Measurements from ENCODE around the gene KCNH2.

Gene KCNH2

GRCh38 chr7:151010307-151011096, 32.4 kb upstream of the KCNH2 start:
- no peak for DNase-seq

- no peak for DNase-seq
Observed at GRCh38 chr7:151010037-151010306, 31.9 kb upstream of the KCNH2 start.

GRCh38 chr7:151009327-151010036, 31.4 kb upstream of the KCNH2 start:
- no peak for DNase-seq

GRCh38 chr7:151008511-151009323, 30.6 kb upstream of the KCNH2 start:
- DNase-seq, result no peak

- no peak for DNase-seq
Observed at GRCh38 chr7:151008143-151008510, 30.0 kb upstream of the KCNH2 start.

GRCh38 chr7:151007469-151007898, 29.4 kb upstream of the KCNH2 start:
- DNase-seq, result no peak

- DNase-seq, result no peak
Observed at GRCh38 chr7:151006590-151007300, 28.6 kb upstream of the KCNH2 start.

GRCh38 chr7:151005566-151005965, 27.4 kb upstream of the KCNH2 start:
- no peak for DNase-seq

- DNase-seq, result no peak
Observed at GRCh38 chr7:151003572-151003971, 25.5 kb upstream of the KCNH2 start.

- DNase-seq, result no peak
Observed at GRCh38 chr7:151001546-151001945, 23.4 kb upstream of the KCNH2 start.

- DNase-seq, result no peak
Observed at GRCh38 chr7:151000897-151001495, 22.9 kb upstream of the KCNH2 start.

- DNase-seq, result no peak
Observed at GRCh38 chr7:150999497-151000230, 21.5 kb upstream of the KCNH2 start.

GRCh38 chr7:150999001-150999400, 20.9 kb upstream of the KCNH2 start:
- DNase-seq, result no peak

- DNase-seq, result no peak
Observed at GRCh38 chr7:150998341-150998740, 20.2 kb upstream of the KCNH2 start.

GRCh38 chr7:150997817-150998216, 19.7 kb upstream of the KCNH2 start:
- no peak for DNase-seq

- no peak for DNase-seq
Observed at GRCh38 chr7:150997075-150997511, 19.0 kb upstream of the KCNH2 start.

- DNase-seq, result no peak
Observed at GRCh38 chr7:150996376-150997074, 18.4 kb upstream of the KCNH2 start.

GRCh38 chr7:150994838-150995510, 16.9 kb upstream of the KCNH2 start:
- DNase-seq, result no peak

- no peak for DNase-seq
Observed at GRCh38 chr7:150994141-150994837, 16.2 kb upstream of the KCNH2 start.

GRCh38 chr7:150993511-150993910, 15.4 kb upstream of the KCNH2 start:
- DNase-seq, result no peak

All from NCI-H2107 (cell line).